PC-3 (cell line): ENCODE data around the gene UNC45B. TPM values are rescaled to one million over a fixed set of nuclear protein-coding genes. Genes with fewer than 3 reads are reported as not detected.

ENCODE experiments used
- ATAC-seq: fragments of 200-7000 bp; cut with Tn5 transposase; 2 replicates; pipeline ENCODE4 v1.9.1; 2020; ENCODE audit warnings: mild to moderate bottlenecking, moderate library complexity
- BruUV-seq: library from RNA; stranded (reverse); fragments of 400-500 nt; replicated peaks from 2 replicates; lab custom pipeline; 2021; lab: Mats Ljungman, UMichigan
- CTCF ChIA-PET: fragments of 300-600 bp; sonication (Branson Sonifier 250); formaldehyde crosslinking; loops from one replicate; lab custom pipeline; 2022; ENCODE audit warnings: antibody characterized with exemption; lab: Charles Lee
- POLR2A ChIA-PET: fragments of 300-600 bp; sonication (Branson Sonifier 250); formaldehyde crosslinking; loops from one replicate; lab custom pipeline; 2022; ENCODE audit warnings: antibody characterized with exemption; ENCODE audit not compliant: unreplicated experiment; lab: Charles Lee
- DNase-seq: peaks from one replicate; pipeline ENCODE4 v3.0.0-alpha.2; 2015
- H2AFZ ChIP-seq: fragments of 300-600 bp; sonication (generic); 2 replicates; pipeline ENCODE4 v1.6.0; 2016; ENCODE audit warnings: antibody characterized with exemption, low read length
- H3F3A ChIP-seq: fragments of 300-600 bp; sonication (generic); one replicate; pipeline ENCODE4 v1.6.0; 2017; ENCODE audit warnings: antibody characterized with exemption, low read length, control low read depth, mild to moderate bottlenecking; ENCODE audit not compliant: unreplicated experiment
- H3K27ac ChIP-seq: fragments of 300-600 bp; sonication (generic); 2 replicates; pipeline ENCODE4 v1.5.1; 2016; ENCODE audit warnings: mild to moderate bottlenecking, low read length
- H3K27me3 ChIP-seq: fragments of 300-600 bp; sonication (generic); 2 replicates; pipeline ENCODE4 v1.6.1; 2016; ENCODE audit warnings: low read length, mixed read lengths
- H3K36me3 ChIP-seq: fragments of 300-600 bp; sonication (generic); 2 replicates; pipeline ENCODE4 v1.6.1; 2016; ENCODE audit warnings: low read depth, mixed run types, low read length, mixed read lengths
- H3K4me1 ChIP-seq: fragments of 300-600 bp; sonication (generic); 2 replicates; pipeline ENCODE4 v1.5.1; 2016; ENCODE audit warnings: low read length; ENCODE audit not compliant: insufficient read depth
- H3K4me2 ChIP-seq: fragments of 300-600 bp; sonication (generic); 2 replicates; pipeline ENCODE4 v1.6.0; 2016; ENCODE audit warnings: low read length
- H3K4me3 ChIP-seq: fragments of 300-600 bp; sonication (generic); 2 replicates; pipeline ENCODE4 v1.5.1; 2016; ENCODE audit warnings: mild to moderate bottlenecking, low read length, mixed read lengths
- H3K79me2 ChIP-seq: fragments of 300-600 bp; sonication (generic); 2 replicates; pipeline ENCODE4 v1.6.1; 2017; ENCODE audit warnings: low read length, mixed read lengths
- H3K9ac ChIP-seq: fragments of 300-600 bp; sonication (generic); 2 replicates; pipeline ENCODE4 v1.6.0; 2016; ENCODE audit warnings: mild to moderate bottlenecking, low read length
- H3K9me2 ChIP-seq: fragments of 300-600 bp; sonication (generic); replicated peaks from 2 replicates; pipeline ENCODE4 v1.6.1; 2016; ENCODE audit warnings: mixed run types, low read length, mixed read lengths
- H3K9me3 ChIP-seq: fragments of 300-600 bp; sonication (generic); 2 replicates; pipeline ENCODE4 v1.6.1; 2016; ENCODE audit warnings: low read length, mixed read lengths
- H4K20me1 ChIP-seq: fragments of 300-600 bp; sonication (generic); 2 replicates; pipeline ENCODE4 v1.6.1; 2016; ENCODE audit warnings: low read length, mixed read lengths
- EZH2 ChIP-seq: fragments of 300-600 bp; sonication (generic); IDR thresholded peaks from one replicate; pipeline ENCODE4 v1.6.1; 2017; ENCODE audit warnings: antibody characterized with exemption, mild to moderate bottlenecking, low read length; ENCODE audit not compliant: unreplicated experiment
- EZH2phosphoT487 ChIP-seq: fragments of 300-600 bp; sonication (generic); IDR thresholded peaks from 2 replicates; pipeline ENCODE4 v1.6.1; 2018; ENCODE audit warnings: mild to moderate bottlenecking, antibody characterized with exemption, low read length, borderline replicate concordance
- intact Hi-C: fragments of 100-400 bp; cut with micrococcal nuclease; formaldehyde crosslinking; loops from 2 replicates; pipeline ENCODE4 v1.9.0; 2023
- total RNA-seq: library from RNA; depleted of rRNA; stranded (reverse); fragments of >200 nt; gene quantifications from 2 replicates; pipeline ENCODE4 v1.2.3, GENCODE V29; 2014
- TF ChIP-seq, protein P1 (sequence below): fragments of 300-600 bp; sonication (generic); conservative IDR thresholded peaks from 2 replicates; pipeline ENCODE4 v1.5.1; 2017; ENCODE audit warnings: antibody characterized with exemption, low read depth, mild to moderate bottlenecking, low read length

UNC45B gene
- total RNA-seq, 1 experiment from 2014 or later, result not detected

DNA sequence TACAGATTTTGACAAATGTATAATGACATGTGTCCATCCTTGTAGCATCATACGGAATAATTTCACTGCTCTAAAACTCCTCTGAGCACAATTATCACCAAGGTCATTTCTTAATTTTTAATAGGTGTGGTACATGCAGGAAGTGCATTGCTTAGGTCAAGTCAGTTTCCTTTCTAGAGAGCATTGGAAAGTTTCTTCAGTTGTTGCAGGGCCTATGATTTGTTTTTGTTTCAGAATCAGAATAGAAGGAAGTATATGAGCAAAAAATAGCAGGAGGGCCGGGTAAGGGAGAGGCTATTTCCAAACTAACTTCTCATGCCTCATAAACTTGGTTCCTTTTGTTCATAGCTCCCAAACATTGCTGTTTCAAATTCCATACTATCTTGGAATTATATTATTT, 71.3 kb downstream of the UNC45B start:
- CTCF ChIA-PET, result no interaction called here
- no peak overlapping the region for H3K4me3 ChIP-seq
- H3F3A ChIP-seq, result no peaks in the 10 kb centered on the region
- H2AFZ ChIP-seq, result no peak overlapping the region
- no peaks in the 10 kb centered on the region for H3K79me2 ChIP-seq
- no peak for DNase-seq
- no peak overlapping the region for H3K27ac ChIP-seq
- H3K36me3 ChIP-seq, result no peaks in the 10 kb centered on the region
- intact Hi-C loops, result no loop called here
- no peaks in the 10 kb centered on the region for H3K9me3 ChIP-seq
- no peaks in the 10 kb centered on the region for H4K20me1 ChIP-seq
- no peak overlapping the region for H3K9ac ChIP-seq
- H3K9me2 ChIP-seq, result no peaks in the 10 kb centered on the region
- POLR2A ChIA-PET, result no interaction called here
- H3K4me1 ChIP-seq, result no peaks in the 10 kb centered on the region
- no peak overlapping the region for H3K4me2 ChIP-seq
- no peak for TF ChIP-seq EZH2phosphoT487
- TF ChIP-seq, protein P1, sequence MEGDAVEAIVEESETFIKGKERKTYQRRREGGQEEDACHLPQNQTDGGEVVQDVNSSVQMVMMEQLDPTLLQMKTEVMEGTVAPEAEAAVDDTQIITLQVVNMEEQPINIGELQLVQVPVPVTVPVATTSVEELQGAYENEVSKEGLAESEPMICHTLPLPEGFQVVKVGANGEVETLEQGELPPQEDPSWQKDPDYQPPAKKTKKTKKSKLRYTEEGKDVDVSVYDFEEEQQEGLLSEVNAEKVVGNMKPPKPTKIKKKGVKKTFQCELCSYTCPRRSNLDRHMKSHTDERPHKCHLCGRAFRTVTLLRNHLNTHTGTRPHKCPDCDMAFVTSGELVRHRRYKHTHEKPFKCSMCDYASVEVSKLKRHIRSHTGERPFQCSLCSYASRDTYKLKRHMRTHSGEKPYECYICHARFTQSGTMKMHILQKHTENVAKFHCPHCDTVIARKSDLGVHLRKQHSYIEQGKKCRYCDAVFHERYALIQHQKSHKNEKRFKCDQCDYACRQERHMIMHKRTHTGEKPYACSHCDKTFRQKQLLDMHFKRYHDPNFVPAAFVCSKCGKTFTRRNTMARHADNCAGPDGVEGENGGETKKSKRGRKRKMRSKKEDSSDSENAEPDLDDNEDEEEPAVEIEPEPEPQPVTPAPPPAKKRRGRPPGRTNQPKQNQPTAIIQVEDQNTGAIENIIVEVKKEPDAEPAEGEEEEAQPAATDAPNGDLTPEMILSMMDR, result no peak
- no peak for TF ChIP-seq EZH2
- BruUV-seq, result no TSS peak
- H3K27me3 ChIP-seq, result peaks cover 15% of the 10 kb centered on the region
- no peak for ATAC-seq

DNA sequence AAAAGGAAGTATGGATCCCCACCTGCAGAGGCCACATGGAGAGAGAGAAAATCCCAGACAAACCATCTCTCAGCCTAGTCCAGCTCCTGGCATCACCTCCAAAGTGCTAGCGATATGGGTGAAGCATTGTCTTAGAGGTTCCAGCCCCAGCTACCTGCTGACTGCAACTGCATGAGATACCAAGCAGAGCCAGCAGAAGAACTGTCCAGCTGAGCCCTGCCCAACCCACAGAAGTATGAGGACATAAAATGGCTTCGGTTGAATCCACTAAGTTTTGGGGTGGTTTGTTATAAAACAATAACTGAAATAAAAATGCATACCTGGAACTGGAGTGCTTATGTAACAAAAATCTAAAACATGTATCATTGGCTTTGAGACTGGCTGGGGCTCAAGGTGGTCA, 74.8 kb downstream of the UNC45B start:
- Histone ChIP-seq H3K27ac (no peak overlapping the region), H3K4me2 (no peak overlapping the region), H3F3A (no peaks in the 10 kb centered on the region), H2AFZ (no peak overlapping the region), H3K27me3 (no peaks in the 10 kb centered on the region), H3K79me2 (no peaks in the 10 kb centered on the region), H3K9me2 (no peaks in the 10 kb centered on the region), H3K36me3 (no peaks in the 10 kb centered on the region), H3K9me3 (no peaks in the 10 kb centered on the region), H3K9ac (no peak overlapping the region), H4K20me1 (no peaks in the 10 kb centered on the region), H3K4me3 (no peak overlapping the region), H3K4me1 (no peaks in the 10 kb centered on the region)
- ATAC-seq (no peak), DNase-seq (no peak)
- ChIA-PET POLR2A (no interaction called here), CTCF (no interaction called here)
- BruUV-seq, result no TSS peak
- intact Hi-C loops, result no loop called here
- TF ChIP-seq, protein P1, result no peak
- no peak for TF ChIP-seq EZH2
- TF ChIP-seq EZH2phosphoT487, result no peak

DNA sequence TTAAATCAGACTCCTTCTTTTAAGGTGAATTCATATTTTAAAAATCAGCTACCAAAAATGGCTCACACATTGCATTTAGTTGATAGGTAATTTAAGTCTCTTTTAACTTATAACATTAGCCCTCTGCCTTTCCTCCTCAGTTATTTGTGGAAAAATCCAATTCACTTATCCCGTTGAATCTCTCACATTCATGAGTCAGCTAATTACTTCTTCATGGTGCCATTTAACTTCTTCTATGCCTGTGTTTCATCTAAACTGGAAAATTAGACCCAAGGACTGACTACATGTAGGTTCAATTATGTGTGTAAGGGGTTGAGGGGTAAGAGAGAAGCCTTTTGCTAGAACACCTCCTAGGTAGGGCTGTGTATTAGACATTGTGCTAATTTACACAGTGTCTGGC, 76.8 kb downstream of the UNC45B start:
- no peaks in the 10 kb centered on the region for H3K9me2 ChIP-seq
- no peaks in the 10 kb centered on the region for H3K36me3 ChIP-seq
- BruUV-seq, result no TSS peak
- H3K4me1 ChIP-seq, result no peaks in the 10 kb centered on the region
- POLR2A ChIA-PET, result no interaction called here
- no peak overlapping the region for H3K27ac ChIP-seq
- no peaks in the 10 kb centered on the region for H3K9me3 ChIP-seq
- H3K4me3 ChIP-seq, result no peak overlapping the region
- H3F3A ChIP-seq, result no peaks in the 10 kb centered on the region
- no peak for TF ChIP-seq EZH2phosphoT487
- no peak for TF ChIP-seq EZH2
- TF ChIP-seq, protein P1, result no peak
- intact Hi-C loops, result no loop called here
- no peaks in the 10 kb centered on the region for H3K79me2 ChIP-seq
- CTCF ChIA-PET, result no interaction called here
- H4K20me1 ChIP-seq, result no peaks in the 10 kb centered on the region
- no peak for ATAC-seq
- H3K9ac ChIP-seq, result no peak overlapping the region
- no peak for DNase-seq
- H3K4me2 ChIP-seq, result no peak overlapping the region
- no peak overlapping the region for H2AFZ ChIP-seq
- H3K27me3 ChIP-seq, result no peaks in the 10 kb centered on the region
